HG02981 (cell line): ENCODE measurements around the gene HOGA1.
A peak's percentile ranks its signal among the peaks of the same experiment; 100 is the strongest.

ENCODE experiments used
- ATAC-seq: cut with Tn5 transposase; IDR thresholded peaks from one replicate; pipeline ENCODE4 v1.9.1; 2021; ENCODE audit warnings: mild to moderate bottlenecking, moderate library complexity; ENCODE audit not compliant: unreplicated experiment

The HOGA1 gene

DNA sequence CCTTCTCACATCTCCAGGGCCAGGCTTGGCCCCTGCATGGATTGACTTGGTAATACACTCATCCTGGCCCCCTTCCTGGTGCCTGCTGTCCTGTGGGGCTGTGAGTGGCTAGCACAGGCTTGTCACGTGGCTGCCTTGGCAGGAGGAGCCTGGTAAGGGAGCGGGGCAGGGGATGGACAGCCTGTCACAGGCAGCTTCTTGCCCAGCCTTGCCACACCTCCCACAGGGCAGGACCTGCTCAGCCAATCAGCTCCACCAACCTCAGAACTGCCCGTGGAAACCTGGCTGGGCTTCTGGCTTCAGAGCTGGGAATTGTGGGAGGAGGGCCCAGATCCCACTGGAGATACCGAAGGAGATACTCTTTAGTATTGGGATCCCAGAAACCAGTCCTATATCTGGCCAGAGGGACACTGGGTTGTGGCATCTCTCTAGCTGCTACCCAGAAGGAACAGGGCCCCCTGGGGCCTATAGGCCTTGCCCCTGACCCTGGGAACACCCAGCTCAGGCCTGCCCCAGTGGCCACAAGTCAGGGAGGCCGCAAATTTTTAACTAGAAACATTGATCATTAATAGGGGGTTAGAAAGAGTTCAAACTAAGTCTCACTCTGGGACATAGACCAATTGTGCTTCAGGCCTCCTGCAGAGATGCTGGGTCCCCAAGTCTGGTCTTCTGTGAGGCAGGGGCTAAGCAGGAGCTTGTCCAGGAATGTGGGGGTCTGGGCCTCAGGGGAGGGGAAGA lies at the start of gene HOGA1:
HOGA1 (plus strand) TSS at position 330 of the 738 bp plus-strand sequence; CDS start at position 645, 315 bp downstream.
- peak; percentile 71 for ATAC-seq

GRCh38 chr10:97534746-97535367 lies 49.3 kb upstream of the HOGA1 start:
- no peak for ATAC-seq

DNA sequence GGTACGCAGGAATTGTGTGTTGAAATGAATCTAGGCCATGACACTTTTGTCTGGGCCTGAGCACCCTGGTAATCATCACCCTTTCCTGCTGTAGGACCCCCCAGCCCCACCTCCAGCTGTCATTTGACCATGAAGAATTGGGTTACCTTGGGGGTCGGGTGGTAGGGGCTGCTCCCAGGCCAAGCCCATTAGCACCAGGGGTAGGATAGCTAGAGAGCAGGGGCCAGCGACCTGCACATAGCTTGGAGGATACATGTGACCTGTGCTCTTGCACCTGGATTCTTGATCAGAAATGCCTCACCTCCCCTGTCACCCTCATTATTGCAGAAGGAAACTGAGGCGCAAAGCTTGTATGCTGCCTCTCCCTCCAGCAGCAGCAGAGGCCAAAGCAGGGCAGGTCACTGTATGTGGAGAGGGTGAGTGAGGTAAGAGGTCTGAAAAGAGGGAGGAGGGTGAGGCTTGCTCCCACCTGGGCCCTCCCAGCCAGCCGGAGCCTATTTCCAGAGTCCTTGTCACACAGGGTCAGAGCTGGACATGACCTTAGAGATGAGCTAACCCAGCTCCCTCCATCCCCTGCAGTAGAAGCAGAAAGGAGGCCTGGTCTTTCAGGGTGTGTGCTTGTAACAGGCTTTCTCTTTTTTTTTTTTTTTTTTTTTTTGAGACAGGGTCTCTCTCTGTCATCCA lies 46.9 kb upstream of the HOGA1 start:
- ATAC-seq: no peak

- no peak for ATAC-seq
These were observed 45.8 kb upstream of the HOGA1 start for GRCh38 chr10:97538411-97538810.

DNA sequence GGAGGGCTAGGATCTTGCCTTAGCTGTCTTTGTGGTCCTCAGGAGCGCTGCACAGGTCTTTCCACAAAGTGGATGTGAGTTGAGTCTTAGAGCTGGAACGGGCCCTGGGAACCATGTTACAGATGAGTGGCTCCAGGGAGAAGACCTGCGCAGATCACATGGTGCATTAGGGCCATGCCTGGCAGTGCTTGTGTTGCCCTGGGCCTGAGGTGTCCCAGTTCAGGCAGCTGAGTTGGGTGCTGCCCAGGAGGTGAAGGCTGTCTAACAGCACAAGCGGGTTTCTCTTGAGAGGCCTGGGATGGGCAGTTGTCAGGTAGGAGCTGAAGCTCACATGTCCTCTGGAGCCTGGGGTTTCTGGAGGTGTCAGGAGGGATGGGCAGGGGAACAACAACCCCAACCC lies 45.4 kb upstream of the HOGA1 start:
- ATAC-seq: no peak

GRCh38 chr10:97539523-97540200 lies 44.5 kb upstream of the HOGA1 start:
- no peak for ATAC-seq

DNA sequence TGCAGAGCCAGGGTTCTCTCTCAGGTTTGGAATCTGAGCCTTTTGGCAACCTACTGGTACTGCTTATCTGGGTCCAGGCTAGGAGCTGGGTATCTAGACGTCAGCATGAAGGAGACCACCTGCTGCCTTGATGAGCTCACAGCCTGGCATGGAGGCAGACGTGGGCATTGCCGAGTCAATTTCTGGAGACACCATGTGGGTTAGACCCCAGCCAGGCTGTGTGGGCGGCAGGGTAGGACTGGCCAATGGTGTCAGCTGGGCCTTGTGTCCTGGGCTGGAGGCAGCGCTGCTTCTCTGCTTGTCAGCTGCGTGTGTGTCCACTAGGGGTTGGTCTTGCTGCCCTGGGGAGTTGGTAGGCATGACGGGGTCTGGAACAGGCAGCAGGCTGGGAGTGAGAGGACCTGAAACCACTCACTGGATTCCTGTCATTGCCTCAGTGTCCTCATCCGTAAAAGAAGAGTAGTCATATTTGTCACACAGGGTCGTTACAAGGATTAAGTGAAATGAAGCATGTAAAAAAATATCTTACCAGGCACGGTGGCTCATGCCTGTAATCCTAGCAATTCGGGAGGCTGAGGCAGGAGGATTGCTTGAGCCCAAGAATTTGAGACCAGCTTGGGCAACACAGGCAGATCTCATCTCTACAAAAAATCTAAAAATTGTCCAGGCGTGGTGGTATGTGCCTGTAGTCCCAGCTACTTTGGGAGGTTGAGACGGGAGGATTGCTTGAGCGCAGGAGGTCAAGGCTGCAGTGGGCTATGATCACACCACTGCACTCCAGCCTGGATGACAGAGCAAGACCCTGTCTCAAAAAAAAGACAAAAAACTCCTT lies 43.3 kb upstream of the HOGA1 start:
- no peak for ATAC-seq

DNA sequence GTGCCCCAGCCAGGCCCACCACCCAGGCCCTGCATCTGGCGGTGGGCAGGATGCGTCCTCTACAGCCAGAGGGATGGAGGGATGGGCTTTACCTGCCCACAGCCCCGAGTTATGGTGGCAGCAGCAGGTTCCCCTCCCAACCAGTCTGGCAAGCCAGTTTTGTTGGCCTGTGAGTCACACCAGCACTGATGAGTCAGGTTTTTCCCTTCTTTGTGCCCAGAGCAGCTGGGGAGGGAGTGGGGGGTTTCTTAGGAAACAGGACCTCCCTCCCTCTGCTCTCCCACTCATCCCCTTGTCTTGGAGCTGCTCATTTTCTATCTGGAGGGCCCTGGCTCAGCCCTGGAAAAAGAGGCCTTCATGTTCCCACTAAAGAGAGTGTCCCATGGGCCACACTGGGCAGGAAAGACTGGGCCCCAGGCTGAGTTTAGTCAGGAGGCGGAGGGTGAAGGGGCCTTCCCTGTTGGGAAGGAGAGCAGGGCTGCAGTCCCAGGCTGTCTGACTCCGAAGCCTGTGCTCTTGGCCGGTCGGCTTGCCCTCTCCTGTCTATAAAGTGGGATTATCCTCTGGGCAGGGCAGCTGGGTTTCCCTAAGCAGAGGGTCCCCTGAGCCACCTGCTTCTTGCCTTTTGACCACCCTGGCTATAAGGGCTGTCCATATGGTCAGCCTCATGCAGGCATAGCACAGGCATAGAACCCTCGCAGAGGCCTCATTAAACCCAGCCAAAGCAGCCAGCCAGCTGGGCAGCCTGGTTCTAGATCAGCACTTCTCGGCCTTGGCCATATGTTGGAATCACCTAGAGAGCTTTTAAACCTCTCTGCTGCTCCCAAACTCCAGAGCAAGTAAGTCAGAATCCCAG lies 41.8 kb upstream of the HOGA1 start:
- no peak for ATAC-seq

- ATAC-seq: no peak
These were observed 41.1 kb upstream of the HOGA1 start for GRCh38 chr10:97543025-97543546.

DNA sequence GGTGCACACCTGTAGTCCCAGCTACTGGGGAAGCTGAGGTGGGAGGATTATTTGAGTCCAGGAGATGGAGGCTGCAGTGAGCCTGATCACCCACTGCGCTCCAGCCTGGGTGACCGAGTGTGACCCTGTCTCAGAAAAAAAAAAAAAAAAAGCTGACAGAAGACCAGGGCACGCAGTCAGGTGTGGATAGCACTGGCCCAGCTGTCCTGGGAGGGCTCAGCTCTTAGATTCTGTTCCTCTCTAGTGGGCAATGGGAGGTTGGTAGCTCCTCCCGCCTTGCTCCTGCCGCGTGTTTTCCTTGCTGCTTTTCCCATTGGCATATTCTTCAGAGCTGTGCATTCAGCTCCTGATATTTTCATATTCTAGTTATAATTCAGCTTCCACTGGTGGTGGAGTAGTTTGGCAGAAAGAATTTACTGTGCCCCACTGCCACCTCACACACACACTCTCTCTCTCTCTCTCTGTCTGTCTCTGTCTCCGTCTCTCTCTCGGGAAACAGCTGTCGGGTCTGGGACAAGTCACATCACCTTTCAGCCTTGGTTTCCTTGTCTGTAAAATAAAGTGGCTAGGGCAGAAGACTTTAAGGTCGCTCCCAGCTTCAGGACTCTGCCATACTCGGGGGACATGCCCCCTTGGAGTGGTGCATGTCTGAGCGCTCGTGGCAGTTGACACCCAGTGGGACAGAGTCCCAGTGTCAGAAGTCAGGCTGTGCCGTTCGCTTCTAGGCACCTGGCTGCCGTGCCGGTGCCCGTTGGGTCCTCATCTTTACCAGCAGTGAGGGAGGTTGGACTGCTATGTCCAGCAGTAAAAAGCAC lies 37.5 kb upstream of the HOGA1 start:
- ATAC-seq: no peak

DNA sequence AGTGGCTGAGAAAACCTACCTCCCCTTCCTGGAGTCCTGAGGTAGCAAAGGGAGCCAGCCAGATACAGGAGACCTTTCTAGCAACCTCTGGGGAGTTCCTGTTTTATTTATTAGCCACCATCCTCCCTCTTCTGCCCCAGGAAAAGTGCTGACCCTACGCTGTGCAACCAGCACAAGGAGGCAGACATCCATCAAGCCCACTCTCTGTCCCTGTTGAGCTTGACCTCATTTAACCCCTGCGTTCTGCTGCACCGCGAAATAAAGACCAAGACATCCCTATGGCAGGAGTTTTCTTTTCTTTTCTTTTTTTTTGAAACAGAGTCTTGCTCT lies 37.0 kb upstream of the HOGA1 start:
- ATAC-seq: no peak

DNA sequence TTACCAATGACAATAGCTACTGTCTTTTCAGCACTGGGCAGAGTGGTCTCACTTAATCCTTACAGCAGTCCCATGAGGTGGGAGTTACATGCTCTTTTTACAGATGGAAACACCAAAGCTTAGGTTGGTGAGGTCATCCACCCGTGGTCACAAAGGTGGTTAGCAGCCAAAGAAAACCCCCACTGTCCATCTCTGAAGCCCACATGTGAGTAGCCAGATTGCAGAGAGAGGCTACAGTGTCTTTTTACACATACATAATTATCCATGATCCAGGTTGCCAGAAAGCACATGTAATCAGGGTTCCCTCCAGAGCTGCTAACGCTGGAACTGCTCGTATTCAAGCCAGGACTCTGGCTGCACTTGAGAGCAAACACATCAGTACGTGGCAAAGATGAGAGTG lies 36.2 kb upstream of the HOGA1 start:
- no peak for ATAC-seq

DNA sequence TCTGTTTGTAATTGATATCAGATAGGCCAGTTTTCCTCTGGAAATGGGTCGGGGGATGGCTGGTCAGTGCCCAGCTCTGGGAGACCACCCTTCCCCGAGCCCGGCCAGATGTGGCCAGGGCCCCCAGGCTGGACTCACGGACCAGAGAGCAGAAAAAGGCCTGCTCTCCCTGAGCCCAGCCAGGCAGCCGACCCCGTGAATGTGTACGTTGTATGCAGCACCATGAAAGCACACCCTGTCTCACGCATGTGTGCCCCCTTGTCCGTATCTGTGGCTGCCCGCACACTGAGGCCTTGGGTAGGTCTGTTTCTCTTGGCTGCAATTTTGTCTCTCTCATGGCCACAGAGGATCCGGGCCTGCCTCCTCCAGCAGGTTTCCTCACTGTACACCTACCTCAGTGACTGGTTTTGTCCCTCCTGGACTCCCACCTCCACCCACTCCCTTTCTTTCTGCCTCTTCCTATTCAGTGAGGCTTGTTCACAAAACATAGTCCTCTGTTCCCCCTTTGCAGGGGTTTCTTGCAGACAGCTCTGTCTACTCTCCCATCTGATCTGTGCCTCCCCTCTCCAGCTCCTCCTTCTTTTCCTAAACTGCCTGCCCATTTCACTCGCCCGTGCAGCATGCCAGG lies 35.2 kb upstream of the HOGA1 start:
- no peak for ATAC-seq

GRCh38 chr10:97549587-97550322 lies 34.4 kb upstream of the HOGA1 start:
- no peak for ATAC-seq

DNA sequence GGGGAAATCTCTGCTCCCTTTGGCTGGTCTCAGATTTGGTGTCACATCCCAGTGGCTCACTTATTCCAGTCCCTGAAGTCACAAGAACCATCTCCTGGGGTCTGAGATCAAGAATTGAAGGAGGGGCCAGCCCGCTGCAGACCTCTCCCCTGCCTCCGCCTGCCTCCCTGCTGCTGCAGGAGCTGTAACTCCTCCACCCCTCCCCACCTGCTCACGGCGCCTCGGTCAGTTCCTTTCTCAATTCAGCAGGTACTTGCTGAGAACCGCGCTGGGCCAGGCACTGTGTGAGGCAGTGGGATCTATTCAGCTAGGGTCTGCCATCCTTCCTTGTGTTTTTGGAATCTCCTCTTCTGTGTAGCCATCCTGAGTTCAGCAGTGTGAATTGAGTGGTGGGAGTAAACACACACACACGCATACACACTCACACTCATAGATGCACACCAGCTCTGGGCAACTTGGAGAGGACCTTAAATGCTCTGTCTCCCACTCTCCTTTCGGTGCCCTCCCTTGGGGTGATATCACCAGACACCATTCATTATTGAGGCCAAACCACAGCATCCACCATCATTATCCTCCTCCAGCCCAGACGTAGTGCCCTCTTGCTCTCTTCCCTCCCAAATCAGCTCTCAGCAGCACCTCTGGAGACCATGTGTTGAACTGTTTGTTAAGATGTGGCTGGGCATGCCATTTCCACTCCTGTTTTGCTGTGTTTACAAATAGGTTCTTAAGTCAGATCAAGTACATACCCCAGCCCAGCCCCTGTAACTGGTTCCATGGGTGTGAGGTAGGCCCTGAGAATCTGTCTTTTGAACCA lies 33.6 kb upstream of the HOGA1 start:
- no peak for ATAC-seq

- ATAC-seq: no peak
These were observed 32.9 kb upstream of the HOGA1 start for GRCh38 chr10:97551271-97551670.

DNA sequence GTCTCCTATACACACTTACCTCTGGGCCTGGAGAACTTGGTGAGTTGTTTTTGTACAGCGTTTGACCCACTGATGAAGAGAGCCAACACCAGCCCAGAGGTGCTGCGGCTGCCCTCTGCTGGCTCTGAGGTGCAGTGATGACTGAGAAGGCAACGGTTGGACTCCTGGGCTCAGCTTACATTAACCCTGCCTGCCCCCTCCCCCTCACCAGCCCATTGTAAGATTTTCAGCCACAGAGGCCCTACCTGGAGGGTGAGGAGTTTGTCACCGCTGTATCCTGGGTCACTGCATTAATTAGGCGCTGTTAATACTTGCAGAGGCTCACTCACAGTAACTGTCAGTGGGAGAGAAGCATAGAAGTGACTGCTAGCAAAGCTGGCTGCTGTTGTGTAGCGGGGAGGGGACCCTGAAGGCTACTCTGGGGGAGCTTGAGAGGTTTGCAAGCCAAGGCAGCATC lies 30.6 kb upstream of the HOGA1 start:
- no peak for ATAC-seq
